LNCaP clone FGC (cell line): ENCODE results near the gene ST7.

Experiments
- DNase-seq: peaks from one replicate; pipeline ENCODE4 v3.0.0-alpha.2; 2011; ENCODE audit warnings: low read depth
- H3K4me3 ChIP-seq: 2 replicates; pipeline ENCODE4 v1.5.1; 2011; ENCODE audit warnings: mild to moderate bottlenecking, low read depth, low read length, control low read depth
- TF ChIP-seq, protein P1 (sequence below): IDR thresholded peaks from 2 replicates; pipeline ENCODE4 v1.5.1; 2012; ENCODE audit warnings: mild to moderate bottlenecking; ENCODE audit not compliant: control insufficient read depth, insufficient read depth; ENCODE audit errors: extremely low read depth

ST7 gene

DNA sequence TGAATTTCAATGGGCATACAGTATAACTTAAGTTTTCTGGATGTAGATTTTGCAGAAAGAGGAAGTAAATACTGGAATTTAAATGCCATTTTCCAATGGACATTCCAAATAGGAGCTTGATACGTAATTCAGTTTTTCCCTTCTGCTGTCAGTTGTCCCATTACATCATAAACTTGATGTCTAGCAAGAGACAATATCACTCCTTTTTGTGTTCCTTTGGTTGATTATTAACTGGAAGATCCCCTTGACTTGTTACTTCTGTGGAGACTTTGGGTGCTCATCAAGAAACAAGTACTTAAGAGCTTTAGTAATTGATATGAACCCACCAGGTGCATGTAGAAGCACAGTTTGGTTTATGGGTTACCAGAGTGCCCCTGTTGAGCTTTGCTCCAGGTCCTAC, 116.1 kb downstream of the ST7 start:
- H3K4me3 ChIP-seq, result no peak overlapping the region
- DNase-seq, result no peak
- TF ChIP-seq, protein P1, sequence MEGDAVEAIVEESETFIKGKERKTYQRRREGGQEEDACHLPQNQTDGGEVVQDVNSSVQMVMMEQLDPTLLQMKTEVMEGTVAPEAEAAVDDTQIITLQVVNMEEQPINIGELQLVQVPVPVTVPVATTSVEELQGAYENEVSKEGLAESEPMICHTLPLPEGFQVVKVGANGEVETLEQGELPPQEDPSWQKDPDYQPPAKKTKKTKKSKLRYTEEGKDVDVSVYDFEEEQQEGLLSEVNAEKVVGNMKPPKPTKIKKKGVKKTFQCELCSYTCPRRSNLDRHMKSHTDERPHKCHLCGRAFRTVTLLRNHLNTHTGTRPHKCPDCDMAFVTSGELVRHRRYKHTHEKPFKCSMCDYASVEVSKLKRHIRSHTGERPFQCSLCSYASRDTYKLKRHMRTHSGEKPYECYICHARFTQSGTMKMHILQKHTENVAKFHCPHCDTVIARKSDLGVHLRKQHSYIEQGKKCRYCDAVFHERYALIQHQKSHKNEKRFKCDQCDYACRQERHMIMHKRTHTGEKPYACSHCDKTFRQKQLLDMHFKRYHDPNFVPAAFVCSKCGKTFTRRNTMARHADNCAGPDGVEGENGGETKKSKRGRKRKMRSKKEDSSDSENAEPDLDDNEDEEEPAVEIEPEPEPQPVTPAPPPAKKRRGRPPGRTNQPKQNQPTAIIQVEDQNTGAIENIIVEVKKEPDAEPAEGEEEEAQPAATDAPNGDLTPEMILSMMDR, result no peak

DNA sequence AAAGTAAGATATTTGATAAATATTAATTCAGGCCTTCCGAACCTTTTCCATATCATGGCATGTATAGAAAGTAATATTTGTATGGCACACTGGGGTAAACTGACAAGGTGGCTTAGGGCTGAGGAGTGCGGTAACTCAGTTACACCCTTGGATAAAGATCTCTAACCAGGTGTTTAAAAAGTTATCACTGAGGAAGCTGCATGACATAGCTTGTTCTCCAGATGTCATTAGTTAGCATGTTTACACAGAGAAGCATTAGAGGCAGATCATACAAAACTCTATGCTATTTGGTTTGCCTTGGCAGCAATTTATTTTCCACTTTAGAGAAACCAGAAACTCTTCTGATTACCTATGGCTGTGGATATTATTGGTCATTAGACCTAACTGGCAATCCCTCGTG, 118.2 kb downstream of the ST7 start:
- DNase-seq, result no peak
- TF ChIP-seq, protein P1, result no peak
- no peak overlapping the region for H3K4me3 ChIP-seq

DNA sequence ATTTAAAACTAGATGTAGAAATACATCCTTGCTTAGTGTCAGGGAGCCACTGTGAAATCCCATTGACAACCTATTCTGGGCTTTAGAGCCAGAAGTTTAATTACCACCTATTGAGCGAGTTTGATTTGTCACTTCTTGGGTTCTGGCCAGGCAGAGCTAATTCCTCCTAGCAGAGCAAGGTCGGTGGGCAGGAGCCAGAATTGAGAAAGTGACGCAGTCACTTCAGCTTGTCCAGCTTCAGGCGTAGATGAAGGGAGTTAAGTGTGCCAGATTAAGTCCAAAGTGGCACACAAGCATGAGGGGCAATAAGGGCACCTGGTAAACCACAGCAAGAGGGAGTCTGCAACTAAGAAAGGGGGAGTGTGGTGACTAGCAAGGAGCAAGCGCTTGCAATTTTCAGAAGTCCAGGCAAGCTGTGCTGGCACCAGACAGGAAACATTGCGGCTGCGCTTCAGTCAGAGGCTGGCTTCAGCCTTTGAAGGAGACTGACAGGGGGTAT, 119.4 kb downstream of the ST7 start:
- TF ChIP-seq, protein P1, result no peak
- peak; percentile 73 for DNase-seq
- H3K4me3 ChIP-seq, result no peak overlapping the region

DNA sequence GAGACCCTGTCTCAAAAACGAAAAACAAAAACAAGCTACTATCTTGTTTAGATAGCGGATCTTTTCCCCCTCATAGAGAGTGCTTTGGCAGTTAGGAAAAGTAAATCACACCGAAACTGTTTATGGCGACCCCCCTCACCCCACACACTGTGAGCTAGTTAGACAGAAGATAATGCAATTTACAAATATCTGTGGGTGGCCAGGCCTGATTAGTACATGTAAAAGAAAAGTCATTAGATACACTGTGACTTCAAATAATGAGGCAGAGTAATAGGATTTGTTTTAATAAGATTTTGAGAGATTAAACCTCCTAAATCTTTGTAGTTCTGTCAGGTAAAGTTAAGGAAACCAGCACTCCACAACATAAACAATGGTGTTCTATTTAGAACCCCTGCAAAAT, 121.1 kb downstream of the ST7 start:
- no peak for DNase-seq
- H3K4me3 ChIP-seq, result no peak overlapping the region
- TF ChIP-seq, protein P1, result no peak

DNA sequence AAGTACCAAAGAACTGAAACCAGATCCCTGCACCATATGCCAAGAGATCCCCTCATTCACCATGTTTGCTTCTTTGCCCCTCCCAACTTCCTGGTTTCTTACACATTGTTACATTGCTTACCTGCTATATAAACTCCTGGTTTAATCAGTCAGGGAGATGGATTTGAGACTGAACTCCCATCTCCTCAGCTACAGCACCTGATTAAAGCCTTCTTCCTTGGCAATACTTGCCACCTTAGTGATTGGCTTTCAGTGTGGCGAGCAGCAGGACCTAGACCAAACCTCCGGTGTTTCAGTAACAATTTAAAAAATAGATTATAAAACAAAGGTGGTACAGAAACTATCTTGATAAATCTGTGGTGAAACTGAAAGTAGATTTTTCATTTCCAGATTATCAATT, 122.6 kb downstream of the ST7 start:
- no peak for DNase-seq
- TF ChIP-seq, protein P1, result no peak
- H3K4me3 ChIP-seq, result no peak overlapping the region

DNA sequence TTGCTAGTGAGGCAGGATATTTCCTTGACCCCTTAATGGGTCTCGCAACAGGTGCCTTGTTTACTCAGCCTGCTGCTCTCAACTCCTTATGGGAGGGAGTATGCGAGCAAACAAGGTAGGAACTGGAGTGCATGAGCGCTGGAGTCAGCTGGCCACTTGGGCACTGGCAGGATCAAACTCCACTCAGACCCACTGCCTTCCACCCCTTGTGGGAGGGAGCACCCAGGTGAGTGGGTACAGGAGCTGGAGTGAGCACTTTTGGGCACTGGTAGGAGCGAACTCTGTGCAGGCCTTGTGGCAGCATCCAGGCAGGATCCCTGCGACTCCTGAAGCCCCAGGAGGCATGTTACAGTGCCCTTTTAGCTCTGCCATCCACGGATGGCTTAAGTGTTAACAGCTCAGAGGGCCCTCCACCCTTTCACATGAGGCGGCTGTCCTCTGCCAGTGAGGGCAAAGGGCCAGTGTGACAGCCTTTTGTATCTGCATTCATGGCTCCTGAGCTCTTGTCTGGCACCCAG, 123.2 kb downstream of the ST7 start:
- H3K4me3 ChIP-seq, result no peak overlapping the region
- no peak for DNase-seq
- TF ChIP-seq, protein P1, result no peak

DNA sequence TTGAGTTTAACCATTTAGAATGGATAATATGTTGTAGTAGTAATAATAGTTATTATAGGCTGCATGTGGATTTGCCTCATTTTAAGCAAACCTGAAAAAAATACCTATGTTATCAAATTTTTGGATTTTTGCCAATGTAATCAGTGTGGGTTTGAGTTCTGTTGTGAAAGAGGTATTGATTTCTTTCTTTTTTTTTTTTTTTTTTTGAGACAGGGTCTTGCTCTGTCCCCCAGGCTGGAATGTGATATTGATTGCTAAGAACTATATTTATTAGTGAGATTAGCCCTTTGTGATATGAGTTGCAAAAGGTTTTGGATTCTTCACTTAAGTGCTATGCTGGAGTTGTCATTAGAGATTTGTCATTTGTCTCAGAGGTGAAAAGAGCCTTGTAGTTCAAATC, 124.4 kb downstream of the ST7 start:
- no peak for DNase-seq
- TF ChIP-seq, protein P1, result no peak
- H3K4me3 ChIP-seq, result no peak overlapping the region
